Keratinocyte (primary cell): ENCODE results near the gene MAML1.

Experiments used
- CTCF ChIP-seq, 3 experiments: IDR thresholded peaks in 1 of 3; conservative IDR thresholded peaks in 1 of 3; optimal IDR thresholded peaks in 1 of 3; 2 replicates in 2 of 3; 3 replicates in 1 of 3; pipeline versions ENCODE3 to v1.5.1; 2011; ENCODE audit warnings: low read length in 3 of 3, mild to moderate bottlenecking in 3 of 3, moderate library complexity in 2 of 3, control low read depth in 1 of 3, inconsistent platforms in 1 of 3; ENCODE audit not compliant: insufficient read depth in 2 of 3; ENCODE audit errors: extremely low read depth in 1 of 3
- EZH2 ChIP-seq: IDR thresholded peaks from one replicate; pipeline ENCODE4 v1.6.1; 2012; ENCODE audit warnings: inconsistent platforms, mild to moderate bottlenecking, low read length, moderate library complexity

GRCh38 chr5:179762079-179762780, 29.6 kb downstream of the MAML1 start:
- TF ChIP-seq CTCF (optimal IDR thresholded peaks at IDR 0.05 in 1 of 3, IDR thresholded peaks at IDR 0.05 in 1 of 3, conservative IDR thresholded peaks at IDR 0.05 in 1 of 3; ENCODE audit: extremely low read depth in 1 of 3, insufficient read depth in 2 of 3, low read length in 3 of 3) (no peak), EZH2 (no peak)
